GM06990 (cell line): ENCODE data around the gene SNX6.
"Not testable (repeated sequence)": the region's sequence is repeated elsewhere in the genome, so short reads cannot be mapped to it uniquely, and the experiment has no call there.

ENCODE experiments used
- DNase-seq: peaks from one replicate; pipeline ENCODE4 v3.0.0-alpha.2; 2011; ENCODE audit not compliant: insufficient read length; ENCODE audit errors: extremely low read depth
- H3K27me3 ChIP-seq: replicated peaks from 2 replicates; pipeline ENCODE4 v1.6.0; 2011; ENCODE audit warnings: low read length; ENCODE audit not compliant: control insufficient read depth, insufficient read depth
- H3K36me3 ChIP-seq: 2 replicates; pipeline ENCODE4 v1.5.1; 2011; ENCODE audit warnings: low read length; ENCODE audit not compliant: control insufficient read depth, insufficient read depth
- H3K4me3 ChIP-seq: replicated peaks from 2 replicates; pipeline ENCODE4 v1.5.1; 2011; ENCODE audit warnings: low read depth, mild to moderate bottlenecking, control low read depth, low read length
- TF ChIP-seq, protein P1 (sequence below): IDR thresholded peaks from 2 replicates; pipeline ENCODE4 v1.5.1; 2011; ENCODE audit warnings: low read length, control low read depth, mild to moderate bottlenecking, inconsistent platforms; ENCODE audit not compliant: insufficient read depth, poor library complexity, severe bottlenecking

Gene SNX6

GRCh38 chr14:34643361-34643760 is 13.4 kb upstream of the SNX6 start:
- no peaks in the 10 kb centered on the region for H3K27me3 ChIP-seq
- no peak for DNase-seq
- H3K36me3 ChIP-seq, result no peaks in the 10 kb centered on the region
- TF ChIP-seq, protein P1, sequence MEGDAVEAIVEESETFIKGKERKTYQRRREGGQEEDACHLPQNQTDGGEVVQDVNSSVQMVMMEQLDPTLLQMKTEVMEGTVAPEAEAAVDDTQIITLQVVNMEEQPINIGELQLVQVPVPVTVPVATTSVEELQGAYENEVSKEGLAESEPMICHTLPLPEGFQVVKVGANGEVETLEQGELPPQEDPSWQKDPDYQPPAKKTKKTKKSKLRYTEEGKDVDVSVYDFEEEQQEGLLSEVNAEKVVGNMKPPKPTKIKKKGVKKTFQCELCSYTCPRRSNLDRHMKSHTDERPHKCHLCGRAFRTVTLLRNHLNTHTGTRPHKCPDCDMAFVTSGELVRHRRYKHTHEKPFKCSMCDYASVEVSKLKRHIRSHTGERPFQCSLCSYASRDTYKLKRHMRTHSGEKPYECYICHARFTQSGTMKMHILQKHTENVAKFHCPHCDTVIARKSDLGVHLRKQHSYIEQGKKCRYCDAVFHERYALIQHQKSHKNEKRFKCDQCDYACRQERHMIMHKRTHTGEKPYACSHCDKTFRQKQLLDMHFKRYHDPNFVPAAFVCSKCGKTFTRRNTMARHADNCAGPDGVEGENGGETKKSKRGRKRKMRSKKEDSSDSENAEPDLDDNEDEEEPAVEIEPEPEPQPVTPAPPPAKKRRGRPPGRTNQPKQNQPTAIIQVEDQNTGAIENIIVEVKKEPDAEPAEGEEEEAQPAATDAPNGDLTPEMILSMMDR, result no peak
- no peak overlapping the region for H3K4me3 ChIP-seq

- TF ChIP-seq, protein P1, result no peak
- H3K36me3 ChIP-seq, result no peaks in the 10 kb centered on the region
- H3K4me3 ChIP-seq, result no peak overlapping the region
- no peak for DNase-seq
- H3K27me3 ChIP-seq, result no peaks in the 10 kb centered on the region
Measured at GRCh38 chr14:34642595-34642994, 12.6 kb upstream of the SNX6 start.

DNA sequence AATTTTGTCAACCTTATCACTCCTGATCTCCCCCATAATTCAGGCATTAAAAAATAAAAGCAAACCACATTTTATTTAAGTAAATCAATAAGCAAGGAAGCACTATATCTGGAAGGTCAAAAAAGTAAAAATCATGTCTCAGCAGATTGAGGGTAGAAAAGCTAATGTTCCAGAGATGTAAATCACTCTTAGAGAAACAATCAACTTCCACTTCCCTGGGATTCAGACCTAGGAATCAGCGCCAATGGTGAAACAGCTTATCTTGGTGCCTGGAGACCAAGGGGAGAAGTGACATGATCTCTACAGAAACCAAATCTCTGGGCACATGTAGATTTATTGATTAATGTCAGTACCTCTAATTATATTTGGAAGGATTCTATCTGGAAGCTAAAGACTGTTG is 10.9 kb upstream of the SNX6 start:
- H3K4me3 ChIP-seq, result no peak overlapping the region
- H3K36me3 ChIP-seq, result no peaks in the 10 kb centered on the region
- TF ChIP-seq, protein P1, result no peak
- H3K27me3 ChIP-seq, result no peaks in the 10 kb centered on the region
- DNase-seq, result no peak

- not testable (repeated sequence) for H3K27me3 ChIP-seq, DNase-seq, H3K36me3 ChIP-seq, H3K4me3 ChIP-seq
Measured at GRCh38 chr14:34634360-34634771, 4.4 kb upstream of the SNX6 start.

GRCh38 chr14:34633742-34634141 is 3.8 kb upstream of the SNX6 start:
- Histone ChIP-seq H3K27me3 (no peaks in the 10 kb centered on the region), H3K36me3 (no peaks in the 10 kb centered on the region), H3K4me3 (no peak overlapping the region)
- TF ChIP-seq, protein P1, result no peak
- no peak for DNase-seq

DNA sequence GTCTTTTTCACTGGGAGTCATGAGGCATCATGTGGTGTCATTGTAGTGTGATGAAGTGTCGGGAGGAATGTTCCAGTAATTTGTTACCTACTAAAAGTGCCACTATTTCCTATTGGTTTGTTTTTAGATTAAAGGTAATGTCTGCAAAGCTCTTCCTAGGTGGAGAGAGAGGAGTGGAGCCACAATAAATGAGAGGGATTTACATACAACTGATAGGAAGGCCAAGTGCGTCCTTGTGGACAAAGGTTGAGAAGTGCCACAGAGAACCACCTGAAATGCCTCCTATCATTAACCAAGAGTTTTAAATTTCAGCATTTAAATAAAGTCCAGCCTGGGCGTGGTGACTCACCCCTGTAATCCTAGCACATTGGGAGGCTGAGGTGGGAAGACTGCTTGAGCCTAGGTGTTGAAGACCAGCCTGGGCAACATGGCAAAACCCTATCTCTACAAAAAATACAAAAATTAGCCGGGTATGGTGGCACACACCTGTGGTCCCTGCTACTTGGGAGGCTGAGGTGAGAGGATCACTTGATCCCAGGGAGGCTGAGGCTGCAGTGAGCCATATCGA is 2.5 kb upstream of the SNX6 start:
- H3K27me3 ChIP-seq, result no peaks in the 10 kb centered on the region
- TF ChIP-seq, protein P1, result no peak
- no peak overlapping the region for H3K4me3 ChIP-seq
- DNase-seq, result no peak
- no peaks in the 10 kb centered on the region for H3K36me3 ChIP-seq
